NOMO-1 treated with dmso at 0.1 percent for 144 hours (cell line): ENCODE measurements around the gene PRICKLE4.

Source experiments
- DNase-seq: peaks from one replicate; lab custom pipeline; 2025; ENCODE audit not compliant: unreplicated experiment; lab: John Stamatoyannopoulos, UW

PRICKLE4 gene

DNA sequence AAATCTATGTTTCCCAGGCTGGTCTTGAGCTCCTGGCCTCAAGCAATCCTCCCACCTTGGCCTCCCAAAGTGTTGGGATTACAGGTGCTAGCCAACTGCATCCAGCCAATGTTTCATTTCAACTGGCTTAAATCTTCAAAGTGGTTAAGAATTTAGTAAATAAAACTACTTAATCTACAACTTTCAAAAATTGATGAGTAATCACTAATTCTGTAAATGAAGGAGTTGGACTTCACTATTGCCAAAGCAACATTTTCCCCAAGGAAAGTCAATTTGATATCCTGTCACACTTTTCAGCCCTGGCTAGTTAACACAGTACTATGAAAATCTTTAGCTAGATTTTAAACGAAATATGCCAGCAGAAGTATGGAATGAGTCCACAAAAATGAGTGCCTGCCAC lies 10.7 kb downstream of the PRICKLE4 start:
- no peak for DNase-seq

DNA sequence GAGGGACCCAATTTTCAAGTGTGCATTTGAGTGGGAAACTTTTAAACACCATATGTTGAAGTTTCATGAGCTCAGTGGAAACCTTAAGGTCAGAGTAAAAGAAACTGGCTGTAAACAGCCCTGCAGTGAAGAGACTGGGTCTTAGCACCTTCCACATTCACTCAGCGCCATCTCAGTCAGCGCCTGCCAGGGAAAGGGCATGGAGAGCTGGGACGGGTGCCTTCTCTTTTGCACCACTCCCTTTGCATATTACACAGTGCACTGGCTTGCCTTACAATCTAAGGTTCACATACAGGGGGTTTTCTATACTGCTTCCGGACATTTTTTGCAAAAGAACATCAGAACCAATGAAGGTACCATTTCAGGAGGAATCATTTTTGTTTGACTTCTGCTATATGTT lies 11.4 kb downstream of the PRICKLE4 start:
- no peak for DNase-seq

DNA sequence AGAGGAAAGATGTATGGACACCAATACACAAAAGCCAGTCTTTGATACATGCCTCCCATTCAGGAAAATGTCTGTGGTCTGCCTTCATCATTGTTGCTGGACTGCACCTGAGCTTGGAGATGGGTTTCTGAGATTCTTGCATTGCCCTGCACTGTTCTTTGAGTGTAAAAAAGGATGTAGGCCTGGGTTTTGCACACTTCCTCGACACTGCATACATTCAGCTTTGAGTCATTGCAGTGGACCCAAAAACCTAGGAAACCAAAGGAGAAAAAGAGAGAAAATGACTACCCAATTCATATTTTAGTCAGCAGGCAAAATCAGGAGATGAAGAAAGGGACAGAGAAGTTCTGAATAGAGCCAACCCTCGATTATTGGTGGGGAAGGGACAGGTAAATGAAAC lies 15.9 kb downstream of the PRICKLE4 start:
- no peak for DNase-seq

DNA sequence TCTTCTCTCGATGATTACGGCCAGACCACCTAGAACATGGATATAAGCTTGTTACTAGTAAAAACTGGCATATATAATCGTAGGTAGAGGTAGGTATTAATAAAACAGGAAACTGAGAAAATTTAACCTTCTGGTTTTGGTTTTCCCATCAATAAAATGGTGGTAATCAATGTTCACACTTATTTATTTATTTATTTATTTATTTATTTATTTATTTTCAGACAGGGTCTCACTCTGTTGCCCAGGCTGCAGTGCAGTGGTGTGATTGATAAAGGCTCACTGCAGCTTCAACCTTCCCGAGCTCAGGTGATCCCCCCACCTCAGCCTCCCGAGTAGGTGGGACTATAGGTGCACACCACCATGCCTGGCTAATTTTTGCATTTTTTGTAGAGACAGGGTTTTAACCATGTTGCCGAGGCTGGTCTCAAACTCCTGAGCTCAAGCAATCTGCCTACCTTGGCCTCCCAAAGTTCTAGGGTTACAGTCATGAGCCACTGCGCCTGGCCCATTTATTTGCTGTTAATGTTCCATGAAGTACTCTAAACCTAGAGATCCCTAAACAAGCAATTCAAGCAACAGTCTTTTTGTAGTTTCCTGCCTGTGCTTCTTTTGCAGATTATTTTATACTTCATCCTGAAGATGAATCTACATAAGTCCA lies 18.4 kb downstream of the PRICKLE4 start:
- no peak for DNase-seq

DNA sequence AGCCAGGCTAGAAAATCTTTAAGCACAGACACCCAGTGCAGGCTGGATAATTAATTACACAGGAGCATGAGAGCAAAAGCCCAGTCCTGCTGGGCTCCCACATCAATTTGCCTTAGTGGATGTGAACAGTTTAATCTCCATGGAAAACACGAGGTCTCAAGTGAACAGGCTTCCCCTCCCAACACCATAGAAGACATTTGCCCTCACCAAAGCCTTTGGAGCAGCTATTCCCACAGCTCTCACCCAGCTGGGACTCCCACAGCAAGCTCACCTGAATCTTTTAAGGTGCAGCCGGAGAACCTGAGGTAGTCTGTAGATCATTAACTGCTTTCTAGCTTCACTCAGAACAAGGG lies 19.0 kb downstream of the PRICKLE4 start:
- DNase-seq = no peak

DNA sequence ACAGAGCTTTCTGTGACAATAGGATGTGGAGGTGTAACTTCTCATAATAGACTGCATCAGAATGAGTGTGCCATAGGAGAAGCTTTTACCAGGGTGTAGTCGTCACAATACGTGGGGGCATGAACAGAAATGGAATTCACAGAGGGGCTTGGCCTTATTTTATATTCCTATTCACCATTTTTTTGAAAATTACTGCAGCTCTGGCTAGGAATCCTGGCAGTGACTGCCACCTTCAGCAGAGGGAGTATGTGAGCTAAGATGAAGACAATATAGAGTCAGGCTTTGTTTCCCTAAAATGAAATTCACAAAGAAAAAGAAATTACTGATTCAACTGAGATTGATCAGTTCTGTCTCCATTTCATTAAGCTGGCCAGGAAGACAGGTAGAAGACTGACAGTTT lies 20.8 kb downstream of the PRICKLE4 start:
- no peak for DNase-seq

DNA sequence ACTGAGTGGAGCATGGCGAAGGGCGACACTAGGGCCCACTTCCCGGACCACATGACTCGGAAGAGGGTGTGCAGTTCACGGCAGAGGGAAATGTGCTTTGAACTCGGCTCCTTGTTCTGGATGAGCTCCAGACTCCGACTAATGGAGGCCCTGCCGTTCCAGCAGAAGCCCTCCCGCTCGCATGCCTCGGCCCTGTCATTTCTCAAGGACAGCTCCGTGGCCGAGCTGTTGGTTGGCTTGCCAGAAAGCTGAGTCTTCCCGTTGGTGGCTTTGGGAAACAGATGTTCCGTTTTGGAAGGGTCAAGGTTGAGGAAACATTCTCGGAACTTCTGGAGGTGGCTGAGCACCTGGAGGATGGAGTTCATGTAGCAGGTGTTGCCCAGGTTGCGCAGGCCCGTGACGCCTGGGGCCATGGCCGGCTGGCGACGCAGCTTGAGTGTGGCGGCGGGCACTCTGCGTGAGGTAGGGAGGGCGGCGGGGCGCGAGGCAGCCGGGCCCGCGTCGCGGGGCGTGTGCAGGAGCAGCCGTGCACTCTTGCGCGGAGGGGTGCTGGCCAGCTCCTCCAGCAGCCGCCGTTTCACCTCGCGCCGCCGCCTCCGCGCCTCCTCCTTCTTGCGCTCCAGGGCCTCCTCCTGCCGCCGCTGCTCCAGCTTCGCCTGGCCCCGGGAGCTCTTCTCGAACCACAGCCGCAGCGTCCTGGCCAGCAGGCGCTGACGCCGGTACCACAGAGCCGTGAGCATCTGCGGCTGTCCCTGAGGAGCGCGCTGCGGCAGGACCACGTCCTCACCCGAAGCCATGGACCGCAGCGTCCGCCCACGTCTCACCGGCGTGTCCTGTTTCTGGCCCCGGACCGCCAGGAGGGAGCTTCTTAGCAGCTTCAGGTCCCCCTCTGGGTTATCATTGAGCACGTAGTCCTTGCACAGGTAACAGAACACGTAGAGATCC lies 25.5 kb downstream of the PRICKLE4 start:
- DNase-seq = no peak

DNA sequence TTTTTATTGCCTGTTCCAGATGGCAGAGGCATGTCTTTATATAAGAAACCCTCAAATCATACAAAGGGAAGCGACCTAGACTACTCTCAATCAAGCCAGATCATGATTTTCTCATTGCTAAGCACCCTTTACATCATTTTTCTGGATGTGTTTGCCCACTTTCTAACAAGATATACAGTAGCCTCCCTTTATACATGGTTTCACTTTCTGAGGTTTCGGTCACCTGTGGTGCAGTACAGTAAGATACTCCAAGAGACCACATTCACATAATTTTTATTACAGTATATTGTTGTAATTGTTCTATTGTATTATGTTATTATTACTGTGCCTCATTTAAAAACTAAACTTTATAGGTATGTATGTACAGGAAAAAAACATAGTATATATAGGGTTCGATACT lies 30.5 kb downstream of the PRICKLE4 start:
- DNase-seq = no peak

DNA sequence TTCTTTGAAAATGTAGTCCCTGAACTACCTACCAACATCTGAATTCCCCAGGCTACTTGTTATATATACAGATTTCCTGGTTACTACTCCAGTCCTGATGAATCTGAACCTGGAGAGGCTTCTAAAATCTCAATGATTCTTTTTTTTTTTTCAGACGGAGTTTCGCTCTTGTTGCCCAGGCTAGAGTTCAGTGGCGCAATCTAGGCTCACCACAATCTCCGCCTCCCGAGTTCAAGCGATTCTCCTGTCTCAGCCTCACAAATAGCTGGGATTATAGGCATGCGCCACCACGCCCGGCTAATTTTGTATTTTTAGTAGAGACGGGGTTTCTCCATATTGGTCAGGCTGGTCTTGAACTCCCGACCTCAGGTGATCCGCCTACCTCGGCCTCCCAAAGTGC lies 31.4 kb downstream of the PRICKLE4 start:
- peak; percentile 10 for DNase-seq

DNA sequence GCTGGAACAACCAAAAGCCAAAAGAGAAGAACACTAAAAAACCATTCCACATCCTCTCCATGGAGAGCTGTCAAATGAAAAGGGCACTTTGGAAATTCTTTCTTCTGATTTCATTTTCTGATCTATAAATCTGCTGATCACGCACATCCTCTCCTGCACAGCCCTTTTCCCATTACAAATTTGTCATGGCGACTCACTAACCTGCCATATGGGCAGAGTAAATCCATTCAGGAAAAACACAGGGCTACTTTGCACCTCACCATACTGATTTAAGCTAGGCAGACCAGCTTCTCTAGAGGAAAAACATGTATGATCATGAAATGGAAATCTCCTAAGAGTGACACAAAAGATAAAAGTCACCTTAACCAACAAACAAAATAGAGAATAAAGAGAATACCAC lies 32.9 kb downstream of the PRICKLE4 start:
- no peak for DNase-seq

DNA sequence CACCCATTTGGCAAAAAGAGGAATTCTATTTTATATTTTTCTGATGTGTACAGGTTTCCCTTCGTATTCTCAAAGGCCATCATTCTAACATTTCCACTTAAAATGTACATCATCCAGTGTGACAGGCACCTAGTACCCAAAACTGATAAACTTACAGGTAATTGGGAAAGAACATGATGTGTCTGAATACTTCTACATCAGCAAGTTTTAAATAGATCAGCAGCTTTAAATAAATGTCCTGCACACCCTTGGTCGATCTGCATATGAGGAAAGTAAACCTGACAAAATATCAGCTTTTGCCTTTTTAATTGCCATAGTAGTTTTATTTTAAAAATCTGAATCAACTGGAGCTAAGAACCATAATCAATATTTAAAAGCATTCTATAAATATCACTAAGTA lies 33.4 kb downstream of the PRICKLE4 start:
- no peak for DNase-seq

DNA sequence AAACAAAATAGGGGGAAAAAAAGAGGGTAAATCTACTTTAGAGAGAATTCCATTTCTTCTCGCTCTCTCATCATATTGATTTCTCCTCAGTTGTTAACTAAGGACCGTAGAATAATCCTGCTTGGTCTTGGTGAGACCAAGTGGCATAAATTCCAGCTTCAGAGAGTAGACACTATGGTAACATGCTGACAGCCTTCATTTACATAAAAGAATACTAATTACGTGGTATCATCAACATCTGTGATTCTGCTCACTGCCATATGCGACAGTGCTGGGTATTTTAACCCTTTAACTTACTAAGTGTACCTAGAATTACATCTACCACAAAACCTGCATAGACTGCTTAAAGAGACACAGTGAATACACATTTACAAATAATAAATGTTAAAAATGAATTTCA lies 34.0 kb downstream of the PRICKLE4 start:
- DNase-seq = no peak

DNA sequence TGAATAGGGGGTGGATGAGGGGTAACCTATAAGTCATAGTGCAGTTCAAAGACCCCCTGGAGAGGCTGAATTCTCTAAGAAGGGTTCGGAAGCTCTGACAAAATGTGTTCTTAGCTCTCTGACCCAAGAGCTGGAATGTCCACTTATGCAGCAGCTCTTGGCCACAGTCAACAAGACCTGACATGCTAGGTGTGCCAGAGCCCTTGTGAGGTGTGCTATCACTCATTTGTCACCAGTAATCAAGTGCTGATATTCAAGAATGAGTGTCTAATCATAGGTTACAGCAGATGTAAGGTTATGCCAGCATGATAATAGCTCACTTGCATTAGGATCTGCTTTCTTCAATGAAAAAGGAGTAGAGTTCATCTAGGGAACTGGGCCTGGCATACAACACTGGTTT lies 35.0 kb downstream of the PRICKLE4 start:
- DNase-seq = no peak

DNA sequence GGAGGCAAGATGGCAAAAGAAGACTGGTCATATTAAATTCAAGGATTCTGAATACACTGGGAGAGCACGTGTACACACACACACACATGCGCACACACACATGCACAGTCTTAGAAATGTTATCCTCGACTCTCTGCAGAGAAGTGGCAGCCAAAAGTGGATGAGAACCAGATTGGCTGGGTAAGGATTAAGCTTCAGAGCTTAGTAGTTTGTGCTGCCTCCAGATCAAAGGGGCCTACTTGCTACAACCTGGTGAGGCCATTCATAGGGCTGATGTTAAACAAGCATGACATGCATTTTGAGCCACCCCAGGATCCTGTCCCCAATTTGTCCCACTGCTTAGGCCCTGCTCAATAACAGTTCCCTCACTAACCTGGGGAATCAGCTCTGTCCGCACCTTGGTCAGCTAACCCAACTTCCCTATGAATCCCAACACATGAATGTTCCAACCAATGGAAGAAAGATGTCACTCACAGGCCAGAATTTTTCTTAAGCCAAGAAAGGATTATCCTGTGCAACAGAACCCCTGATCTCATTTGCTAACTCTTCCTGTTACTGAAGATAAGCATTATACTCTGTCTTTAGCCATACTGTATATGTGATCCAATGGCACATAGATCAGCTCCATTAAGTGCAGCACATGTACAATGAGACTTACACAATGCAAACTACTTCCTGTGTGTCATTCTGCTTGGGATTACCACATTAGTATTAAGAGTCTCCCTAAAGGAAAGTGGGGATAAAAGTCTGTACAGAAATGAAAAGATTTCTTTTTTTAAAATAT lies 37.9 kb downstream of the PRICKLE4 start:
- peak; percentile 0 for DNase-seq

DNA sequence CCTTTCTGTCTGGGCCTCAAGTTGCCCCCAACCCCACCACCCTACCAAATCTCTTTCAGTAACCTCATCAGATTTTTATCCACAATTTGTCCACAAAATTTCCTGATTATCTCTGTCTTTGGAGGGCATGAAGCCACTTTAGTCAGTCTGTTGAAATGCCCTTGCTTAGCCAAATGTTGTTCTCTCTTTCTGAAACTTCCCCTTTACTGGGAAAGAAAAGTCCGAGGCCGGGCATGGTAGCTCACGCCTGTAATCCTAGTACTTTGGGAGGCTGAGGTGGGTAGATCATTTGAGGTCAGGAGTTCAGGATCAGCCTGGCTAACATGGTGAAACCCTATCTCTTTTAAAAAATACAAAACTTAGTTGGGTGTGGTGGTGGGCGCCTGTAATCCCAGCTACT lies 40.7 kb downstream of the PRICKLE4 start:
- DNase-seq = no peak

DNA sequence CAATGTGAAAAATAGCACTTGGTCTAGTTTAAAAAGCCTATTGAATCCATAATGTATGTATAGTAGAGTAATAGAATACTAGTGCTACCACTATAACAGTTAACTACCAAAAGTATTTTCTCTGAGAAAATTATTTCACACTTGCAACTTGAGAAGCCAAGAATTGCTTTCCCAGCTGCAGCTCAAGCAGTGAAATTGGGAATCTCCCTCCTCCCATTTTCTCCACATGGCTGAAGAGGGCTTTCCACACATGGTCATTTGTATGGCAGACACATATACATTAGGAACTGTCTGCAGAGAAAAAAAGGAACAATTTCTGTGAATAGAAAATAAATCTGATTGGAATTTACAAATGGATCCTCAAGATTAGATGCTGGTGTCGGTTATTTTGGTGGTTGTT lies 41.4 kb downstream of the PRICKLE4 start:
- no peak for DNase-seq

DNA sequence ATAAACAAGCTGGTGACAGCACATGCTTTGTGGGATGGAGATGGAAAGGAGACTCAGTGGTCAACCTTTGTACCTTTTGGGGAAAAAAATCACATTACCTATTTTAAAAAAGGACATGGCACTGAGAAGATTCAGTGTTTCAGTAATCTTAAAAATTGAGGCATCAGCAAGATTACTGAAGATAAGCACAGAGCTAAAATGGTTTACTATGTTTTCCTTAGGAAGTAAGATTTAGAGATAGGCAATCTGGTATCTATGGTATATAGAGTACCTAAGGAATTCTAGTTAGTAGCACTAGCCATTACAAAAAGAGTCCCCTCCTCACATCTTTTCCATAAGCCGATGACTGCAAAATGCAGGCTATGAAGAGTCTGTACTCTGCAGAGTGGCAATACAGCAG lies 42.6 kb downstream of the PRICKLE4 start:
- DNase-seq = no peak

DNA sequence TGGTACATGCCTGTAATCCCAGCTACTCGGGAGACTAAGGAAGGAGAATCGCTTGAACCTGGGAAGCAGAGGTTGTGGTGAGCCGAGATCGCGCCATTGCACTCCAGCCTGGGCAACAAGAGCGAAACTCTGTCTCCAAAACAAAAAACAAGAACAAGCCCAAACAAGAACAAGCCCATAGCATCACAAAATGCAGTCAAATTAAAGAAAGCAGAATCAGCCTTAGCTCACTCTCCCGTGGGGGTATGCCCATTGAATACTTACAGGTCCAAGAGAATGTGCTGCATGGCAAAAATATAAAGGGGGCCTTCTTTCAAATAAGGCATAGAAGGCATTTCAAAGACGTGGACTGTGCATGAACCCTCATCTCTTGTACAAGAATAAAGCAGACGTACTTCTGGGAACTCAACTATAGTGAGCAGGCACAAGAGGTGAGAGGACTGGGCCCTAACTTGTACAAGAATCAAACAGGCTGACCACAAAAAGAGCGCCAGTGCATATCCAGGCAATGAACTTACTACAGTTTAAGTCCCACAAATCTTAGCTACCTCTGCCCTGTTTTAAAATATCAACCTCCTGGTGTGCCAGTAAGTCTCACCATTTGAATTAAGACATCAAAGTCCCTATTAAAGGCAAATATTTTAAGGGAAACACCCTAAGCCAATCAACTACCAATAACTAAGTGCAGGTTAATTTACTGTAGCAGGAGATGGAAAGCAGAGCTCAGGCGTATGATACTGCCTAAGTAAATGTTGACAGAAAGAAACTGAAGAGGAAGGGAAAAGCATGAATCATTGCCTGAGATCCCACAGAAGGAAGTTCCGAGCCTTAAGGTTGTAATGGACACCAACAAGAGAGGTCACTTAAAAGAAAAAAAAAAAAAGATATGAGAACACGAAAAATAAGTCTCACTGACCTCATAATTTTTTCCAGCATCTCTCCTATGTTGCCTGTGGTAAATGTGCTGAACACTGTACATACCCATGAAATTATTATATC lies 44.3 kb downstream of the PRICKLE4 start:
- DNase-seq = no peak

DNA sequence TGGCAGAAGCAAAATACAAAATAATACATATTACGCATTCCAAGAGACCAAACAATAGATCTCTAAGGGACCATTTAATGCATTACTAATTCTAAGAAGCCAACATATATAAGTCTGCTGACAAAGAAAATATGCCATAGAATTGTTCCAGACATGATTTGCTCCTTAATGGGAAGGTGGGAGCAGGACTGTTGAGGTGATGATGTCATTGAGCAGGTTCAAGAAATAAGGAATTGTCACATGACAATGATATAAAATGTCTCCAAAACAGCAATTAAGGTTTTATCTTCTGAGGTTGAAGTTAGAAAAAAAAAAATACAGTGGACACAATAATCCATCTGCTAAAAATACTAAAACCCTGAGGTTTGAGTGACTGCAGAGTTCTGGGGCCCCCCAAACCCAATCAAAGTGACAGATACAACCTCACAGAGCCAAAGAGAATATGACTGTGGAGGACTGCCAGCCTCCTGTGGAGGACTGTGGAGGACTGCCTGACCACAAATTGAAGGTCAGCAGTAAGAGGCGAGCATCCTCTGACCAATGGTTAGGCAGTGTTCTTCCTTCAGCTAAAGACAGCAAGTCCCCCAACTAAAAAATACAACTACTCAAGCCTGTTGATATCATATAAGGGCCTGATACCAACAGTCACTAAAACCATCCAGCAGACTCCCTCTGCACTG lies 45.9 kb downstream of the PRICKLE4 start:
- no peak for DNase-seq

DNA sequence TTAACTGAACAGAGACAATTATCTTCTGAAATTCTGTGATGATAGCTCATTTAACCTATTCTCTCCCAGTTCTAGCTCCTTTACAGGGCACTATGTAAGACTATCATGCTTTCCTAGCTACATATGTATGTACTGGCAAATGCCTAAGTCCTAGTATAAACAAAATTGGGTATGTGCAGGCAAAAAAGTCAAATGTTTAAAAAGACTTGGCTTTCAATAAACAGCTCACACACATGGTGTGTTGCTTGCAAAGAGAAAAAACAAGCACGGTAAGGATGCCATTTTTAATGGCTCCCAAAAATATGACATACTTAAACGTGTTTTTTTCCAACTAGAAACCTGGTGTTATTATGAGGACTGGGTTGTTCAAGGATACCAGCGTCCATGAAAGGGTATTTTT lies 51.7 kb downstream of the PRICKLE4 start:
- no peak for DNase-seq
